Lung (tissue), 12 donors: ENCODE measurements around the gene TBCK. TPM values are rescaled to one million over a fixed set of nuclear protein-coding genes. Genes with fewer than 3 reads are reported as not detected.

Experiments used
- ATAC-seq: fragments of 200-7000 bp; cut with Tn5 transposase; one replicate; pipeline ENCODE4 v1.9.1; 2020; ENCODE audit warnings: moderate number of reproducible peaks; ENCODE audit not compliant: insufficient read depth, low FRiP score
- DNase-seq, 3 donors: peaks; one replicate each; pipeline ENCODE4 v3.0.0-alpha.2; 2013 to 2017
- H3K27ac ChIP-seq, 2 donors: one replicate each; pipeline ENCODE4 v1.5.1; 2013; ENCODE audit warnings: mild to moderate bottlenecking in 2 of 2, moderate library complexity in 2 of 2, control low read depth in 1 of 2, inconsistent platforms in 1 of 2, low read depth in 1 of 2, low read length in 1 of 2
- H3K27me3 ChIP-seq, 3 donors: one replicate each; pipeline ENCODE4 v1.5.1; 2013; ENCODE audit warnings: low read length in 2 of 3; ENCODE audit not compliant: control insufficient read depth in 3 of 3, insufficient read depth in 3 of 3
- H3K36me3 ChIP-seq, 4 donors: one replicate each; pipeline ENCODE4 v1.5.1; 2013; ENCODE audit warnings: low read length in 4 of 4, mild to moderate bottlenecking in 1 of 4, moderate library complexity in 1 of 4; ENCODE audit not compliant: control insufficient read depth in 4 of 4, insufficient read depth in 4 of 4
- H3K4me1 ChIP-seq, 5 donors: one replicate each; pipeline ENCODE4 v1.5.1; 2013; ENCODE audit warnings: low read length in 5 of 5, mild to moderate bottlenecking in 2 of 5, moderate library complexity in 1 of 5; ENCODE audit not compliant: control insufficient read depth in 5 of 5, insufficient read depth in 5 of 5
- H3K4me3 ChIP-seq: one replicate; pipeline ENCODE4 v1.5.1; 2013; ENCODE audit warnings: mild to moderate bottlenecking, control low read depth, moderate library complexity
- H3K9ac ChIP-seq, 2 donors: one replicate each; pipeline ENCODE4 v1.5.1; 2013; ENCODE audit warnings: low read length in 2 of 2, control low read depth in 1 of 2; ENCODE audit not compliant: insufficient read depth in 1 of 2
- H3K9me3 ChIP-seq, 4 donors: one replicate each; pipeline ENCODE4 v1.5.1; 2013; ENCODE audit warnings: low read length in 3 of 4, mild to moderate bottlenecking in 1 of 4, moderate library complexity in 1 of 4; ENCODE audit not compliant: control insufficient read depth in 4 of 4, insufficient read depth in 3 of 4
- CTCF ChIP-seq: IDR thresholded peaks from 2 replicates; pipeline ENCODE4 v1.5.1; 2012; ENCODE audit warnings: mild to moderate bottlenecking; ENCODE audit errors: control extremely low read depth, extremely low read depth
- WGBS, 2 donors: extraction: QIAGEN DNeasy Blood & Tissue Kit; methylation state at CpG; one replicate each; pipeline ENCODE4 v1.1.7; 2013; 5-methylcytosine and 5-hydroxymethylcytosine counted together
- polyA plus RNA-seq, 2 donors: library from polyadenylated mRNA; stranded (reverse); fragments of 200-250 nt; gene quantifications; one replicate each; pipeline ENCODE4 v1.2.1, GENCODE V29; 2013
- total RNA-seq, 2 donors: library from RNA; depleted of rRNA in 1 of 2; stranded (reverse); fragments of >200 nt in 1 of 2; gene quantifications; one replicate each; pipeline ENCODE4 v1.2.1, GENCODE V29; 2014 to 2021
- donor health status: control.
- donor health status: control.
- donor health status: Bipolar disorder and iron deficiency.
- donor health status: healthy.
- donor health status: DM: yes; HTN: yes; CAD: no.

The TBCK gene
- total and polyA plus RNA-seq, 4 donors, result 6.7 to 71.2 (median 18.6) TPM

DNA sequence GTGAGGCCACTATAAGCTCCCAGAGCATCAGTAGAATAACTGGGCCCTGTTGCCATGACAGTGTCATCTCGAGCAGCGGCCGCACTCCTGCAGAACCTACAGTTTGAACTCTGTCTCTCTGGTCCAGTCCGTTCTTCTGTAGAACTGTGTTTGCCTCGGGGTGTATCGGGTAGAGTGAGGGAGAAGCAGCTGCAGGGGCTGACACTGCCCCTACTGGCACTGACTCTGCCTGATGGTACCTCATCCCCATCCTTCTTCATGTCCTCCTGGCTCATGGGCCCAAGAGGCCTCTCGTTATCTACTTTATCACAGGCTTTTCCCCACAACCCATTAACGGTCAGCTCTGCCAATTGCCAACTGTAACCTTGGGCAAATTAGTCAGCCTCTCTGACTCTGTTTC is 324.3 kb downstream of the TBCK start:
- H3K36me3 ChIP-seq, result no peaks in the 10 kb centered on the region
- ATAC-seq, result no peak
- no peak overlapping the region for H3K9ac ChIP-seq
- no peak overlapping the region for H3K4me3 ChIP-seq
- no peak for DNase-seq
- peaks cover 0 to 3% (median 0%) of the 10 kb centered on the region in 5 donors for H3K4me1 ChIP-seq
- TF ChIP-seq CTCF, result no peak
- peak overlapping the region in 1 of 2 donors; percentile 26 for H3K27ac ChIP-seq
- H3K9me3 ChIP-seq, result no peaks in the 10 kb centered on the region
- 93 to 97% methylated on average over 8 of the region's 8 CpGs for WGBS, 2 donors
- H3K27me3 ChIP-seq, result no peaks in the 10 kb centered on the region

Other genes starting within 250 kb of the TBCK start
- 10 to 100 TPM; 29.2 to 40.7 TPM for gene AIMP1, start 341 bp upstream of the TBCK start, total RNA-seq
- gene AIMP1, start 341 bp upstream of the TBCK start, polyA plus RNA-seq, result 10 to 100 TPM; 28.7 to 31.0 TPM
- gene GIMD1, start 52.6 kb upstream of the TBCK start, total RNA-seq, result not detected
- not detected for gene GIMD1, start 52.6 kb upstream of the TBCK start, polyA plus RNA-seq